HFF-Myc (cell line): Measurements from ENCODE around the gene UNC45A.
A peak's percentile ranks its signal among the peaks of the same experiment; 100 is the strongest.
"Not testable (repeated sequence)": the region's sequence is repeated elsewhere in the genome, so short reads cannot be mapped to it uniquely, and the experiment has no call there.

Experiments
- DNase-seq: peaks from one replicate; pipeline ENCODE4 v3.0.0-alpha.2; 2011; ENCODE audit warnings: low read depth; ENCODE audit errors: extremely low read depth
- H3K4me3 ChIP-seq: replicated peaks from 2 replicates; pipeline ENCODE4 v1.5.1; 2011; ENCODE audit warnings: low read depth, mild to moderate bottlenecking, control low read depth, low read length
- CTCF ChIP-seq: IDR thresholded peaks from 2 replicates; pipeline ENCODE4 v1.5.1; 2012; ENCODE audit warnings: mild to moderate bottlenecking, low read depth, low read length, control low read depth; ENCODE audit errors: missing control alignments

UNC45A gene

GRCh38 chr15:90921887-90922286, 13.2 kb upstream of the UNC45A start:
- no peak for DNase-seq
- TF ChIP-seq CTCF: no peak
- H3K4me3 ChIP-seq: no peak overlapping the region

GRCh38 chr15:90922712-90923322, 12.3 kb upstream of the UNC45A start:
- H3K4me3 ChIP-seq, DNase-seq: not testable (repeated sequence)

- no peak for TF ChIP-seq CTCF
- DNase-seq: no peak
- no peak overlapping the region for H3K4me3 ChIP-seq
Measured at GRCh38 chr15:90924375-90924774, 10.7 kb upstream of the UNC45A start.

GRCh38 chr15:90926766-90927165, 8.3 kb upstream of the UNC45A start:
- not testable (repeated sequence) for H3K4me3 ChIP-seq, DNase-seq

- DNase-seq: not testable (repeated sequence)
Measured at GRCh38 chr15:90928106-90928505, 7.0 kb upstream of the UNC45A start.

GRCh38 chr15:90929246-90930019, 5.7 kb upstream of the UNC45A start:
- DNase-seq: no peak
- H3K4me3 ChIP-seq: peak overlapping the region; percentile 50
- no peak for TF ChIP-seq CTCF

More at GRCh38 chr15:90928106-90928505, 7.0 kb upstream of the UNC45A start:
- not testable (repeated sequence) for H3K4me3 ChIP-seq

GRCh38 chr15:90930861-90931574, 4.1 kb upstream of the UNC45A start:
- DNase-seq: no peak
- no peak for TF ChIP-seq CTCF
- H3K4me3 ChIP-seq: peak overlapping the region; percentile 92

GRCh38 chr15:90931575-90931827, 3.6 kb upstream of the UNC45A start:
- DNase-seq: no peak
- no peak for TF ChIP-seq CTCF
- peak overlapping the region; percentile 92 for H3K4me3 ChIP-seq
